ENCODE data around the gene NUF2.
A peak's percentile ranks its signal among the peaks of the same experiment; 100 is the strongest.
"Not testable (repeated sequence)": the region's sequence is repeated elsewhere in the genome, so short reads cannot be mapped to it uniquely, and the experiment has no call there.

NUF2 gene

DNA sequence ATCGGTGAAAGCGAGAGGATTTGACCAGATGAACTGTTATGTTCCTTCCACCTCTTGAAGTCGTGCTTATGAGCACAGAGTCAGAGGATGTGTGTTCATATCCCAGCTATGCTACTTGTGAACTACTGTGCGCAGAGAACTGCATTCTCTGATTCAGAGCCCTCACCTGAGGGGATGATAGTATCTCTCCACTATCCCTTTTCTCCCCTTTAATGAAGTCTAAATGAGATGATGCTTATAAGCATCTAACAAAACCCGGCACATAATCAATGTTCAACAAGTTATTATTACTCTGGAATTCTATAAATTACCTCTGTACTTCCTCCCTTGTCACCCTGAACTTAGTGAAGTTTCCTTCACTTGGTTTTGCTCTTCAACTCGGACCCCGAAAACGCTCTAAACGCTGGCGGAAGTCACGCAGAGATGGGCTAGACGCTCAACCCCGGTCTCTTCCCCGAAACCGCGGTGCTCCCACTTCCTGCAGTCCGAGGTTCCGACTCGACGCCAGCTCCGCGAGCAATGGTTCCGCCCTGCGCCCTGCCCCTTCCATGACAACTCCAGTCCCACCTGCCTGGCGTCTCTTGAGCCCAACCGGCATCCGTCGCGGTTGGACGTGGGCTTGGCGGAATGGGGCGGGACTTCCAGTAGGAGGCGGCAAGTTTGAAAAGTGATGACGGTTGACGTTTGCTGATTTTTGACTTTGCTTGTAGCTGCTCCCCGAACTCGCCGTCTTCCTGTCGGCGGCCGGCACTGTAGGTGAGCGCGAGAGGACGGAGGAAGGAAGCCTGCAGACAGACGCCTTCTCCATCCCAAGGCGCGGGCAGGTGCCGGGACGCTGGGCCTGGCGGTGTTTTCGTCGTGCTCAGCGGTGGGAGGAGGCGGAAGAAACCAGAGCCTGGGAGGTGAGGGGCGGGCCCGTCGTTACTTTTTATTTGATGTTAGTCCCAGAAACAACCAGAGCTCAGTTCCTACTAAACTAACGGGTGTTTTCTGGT lies at the start of gene NUF2:
TSS of gene NUF2 (plus strand) at position 644 of the 995 bp plus-strand sequence. CDS start 4,098 bp downstream, outside the sequence.
- peak; percentile 98 for DNase-seq (ENCODE audit: low read depth)

GRCh38 chr1:163273766-163274441 lies 47.9 kb upstream of the NUF2 start:
- no peak for DNase-seq (ENCODE audit: low read depth)

DNA sequence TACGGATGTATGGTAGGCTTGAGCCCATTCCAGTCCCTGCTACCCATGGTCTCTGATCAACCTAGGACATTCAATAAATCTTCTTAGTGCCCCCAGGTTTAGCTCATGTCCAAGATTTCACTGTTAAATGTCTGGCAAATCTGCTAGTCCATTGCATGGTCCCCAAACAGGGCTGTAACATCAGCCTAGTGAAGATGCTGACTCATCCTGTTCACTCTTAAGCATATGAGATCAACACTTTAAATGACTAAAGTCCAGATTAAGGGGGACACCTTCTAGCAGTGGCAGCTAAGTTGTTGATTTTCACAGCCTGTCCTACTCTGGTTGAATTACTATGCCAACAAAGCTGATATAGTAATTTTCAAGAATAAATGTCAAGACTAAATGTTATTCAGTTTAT lies 46.5 kb upstream of the NUF2 start:
- peak; percentile 36 for DNase-seq (ENCODE audit: low read depth)

DNA sequence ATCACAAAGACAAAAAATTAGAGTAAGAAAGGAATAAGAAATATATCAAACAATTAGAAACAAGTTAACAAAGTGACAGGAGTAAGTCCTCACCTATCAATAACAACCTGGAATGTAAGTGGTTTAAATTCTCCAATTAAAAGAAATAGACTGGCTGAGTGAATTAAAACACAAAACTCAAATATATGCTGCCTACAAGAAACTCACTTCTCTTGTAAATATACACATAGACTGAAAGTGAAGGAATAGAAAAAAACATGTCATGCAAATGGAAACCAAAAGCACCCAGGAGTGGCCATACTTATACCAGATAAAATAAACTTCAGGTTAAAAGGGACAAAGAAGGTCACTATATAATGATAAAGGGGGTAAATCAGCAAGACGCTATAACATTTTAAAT lies 43.2 kb upstream of the NUF2 start:
- DNase-seq (ENCODE audit: low read depth), result no peak

DNA sequence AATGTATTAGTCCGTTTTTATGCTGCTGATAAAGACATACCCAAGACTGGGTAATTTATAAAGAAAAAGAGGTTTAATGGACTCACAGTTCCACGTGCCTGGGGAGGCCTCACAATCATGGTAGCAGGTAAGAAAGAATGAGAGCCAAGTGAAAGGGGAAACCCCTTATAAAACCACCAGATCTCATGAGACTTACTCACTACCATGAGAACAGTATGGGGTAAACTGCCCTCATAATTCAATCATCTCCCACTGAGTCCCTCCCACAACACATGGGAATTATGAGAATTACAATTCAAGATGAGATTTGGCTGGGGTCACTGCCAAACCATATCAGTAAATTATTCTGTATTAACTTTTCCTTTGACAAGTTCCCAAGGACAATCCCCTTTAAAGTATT lies 36.9 kb upstream of the NUF2 start:
- DNase-seq (ENCODE audit: low read depth), result not testable (repeated sequence)

- DNase-seq (ENCODE audit: low read depth), result no peak
These were observed 31.6 kb upstream of the NUF2 start for GRCh38 chr1:163290025-163290640.

- no peak for DNase-seq (ENCODE audit: low read depth)
These were observed 30.3 kb upstream of the NUF2 start for GRCh38 chr1:163291461-163291860.

GRCh38 chr1:163292153-163292552 lies 29.6 kb upstream of the NUF2 start:
- DNase-seq (ENCODE audit: low read depth), result not testable (repeated sequence)

GRCh38 chr1:163293497-163293896 lies 28.3 kb upstream of the NUF2 start:
- not testable (repeated sequence) for DNase-seq (ENCODE audit: low read depth)

GRCh38 chr1:163295949-163296348 lies 25.8 kb upstream of the NUF2 start:
- DNase-seq (ENCODE audit: low read depth), result peak; percentile 7

DNA sequence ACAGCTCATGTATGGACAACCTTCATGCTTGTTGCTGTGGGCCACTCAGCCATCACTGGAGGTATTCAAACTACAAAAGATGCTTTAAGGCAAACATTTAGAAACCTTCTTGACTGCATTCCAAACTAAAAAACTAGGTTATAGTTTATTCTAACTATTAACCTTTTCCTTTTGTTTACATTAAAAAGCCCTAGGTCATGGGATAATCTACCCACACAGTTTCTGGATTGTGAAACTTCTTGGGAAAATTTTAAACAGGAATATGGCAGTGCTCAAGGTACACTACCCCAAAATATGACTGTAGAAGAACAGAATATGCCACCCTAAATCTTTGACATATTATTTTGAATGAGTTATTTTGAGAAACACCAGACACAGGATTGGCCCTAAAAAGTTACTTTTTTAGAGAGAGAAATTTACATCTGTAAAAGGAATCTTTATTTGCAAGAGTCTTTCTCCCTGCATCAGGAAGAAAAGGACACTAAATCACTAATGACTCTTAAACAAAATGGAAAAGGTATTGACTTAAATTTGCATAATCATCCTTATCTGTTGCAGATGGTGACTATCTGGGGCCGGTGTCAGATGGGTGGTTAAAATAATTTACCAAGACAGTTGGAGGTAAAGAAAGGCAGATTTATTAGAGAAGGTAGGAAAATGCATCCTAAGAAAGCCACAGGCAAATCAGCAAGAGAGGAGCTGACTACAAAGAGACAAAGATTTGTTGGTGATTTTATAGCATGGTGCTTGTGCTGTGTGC lies 25.1 kb upstream of the NUF2 start:
- no peak for DNase-seq (ENCODE audit: low read depth)

DNA sequence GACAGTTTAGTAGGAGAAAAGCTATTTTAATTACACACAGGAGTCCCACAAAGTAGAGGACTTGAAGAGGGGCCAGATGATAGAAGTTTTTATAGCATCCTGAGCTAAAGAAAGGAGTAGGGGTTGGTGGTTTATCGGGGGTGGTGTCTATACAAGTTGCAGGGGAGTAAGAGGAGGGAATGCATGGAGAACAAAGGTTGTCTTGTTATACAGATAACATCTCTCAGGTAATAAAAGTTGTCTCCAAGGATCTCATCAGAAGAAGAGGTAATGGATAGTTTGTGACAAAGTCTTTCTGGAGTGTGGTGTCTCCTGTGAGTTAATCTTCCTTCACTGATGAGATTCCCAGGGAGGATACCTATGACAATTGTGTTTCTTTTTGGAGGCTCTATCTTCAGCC lies 23.4 kb upstream of the NUF2 start:
- no peak for DNase-seq (ENCODE audit: low read depth)

GRCh38 chr1:163300568-163300967 lies 21.2 kb upstream of the NUF2 start:
- DNase-seq (ENCODE audit: low read depth), result no peak

DNA sequence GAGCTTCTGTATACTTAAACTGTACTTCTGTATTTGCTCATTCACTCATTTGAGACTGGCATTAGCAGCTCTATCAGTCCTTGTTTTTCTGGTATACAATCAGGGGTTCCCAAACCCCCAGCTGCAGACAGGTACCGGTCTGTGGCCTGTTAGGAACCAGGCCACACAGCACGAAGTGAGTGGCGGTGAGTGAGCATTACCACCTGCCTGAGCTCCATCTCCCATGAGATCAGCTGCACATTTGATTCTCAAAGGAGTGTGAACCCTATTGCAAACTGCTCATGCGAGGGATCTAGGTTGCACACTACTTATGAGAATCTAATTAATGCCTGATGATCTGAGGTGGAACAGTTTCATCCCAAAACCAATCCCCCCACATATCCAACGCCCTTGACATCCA lies 18.2 kb upstream of the NUF2 start:
- no peak for DNase-seq (ENCODE audit: low read depth)

DNA sequence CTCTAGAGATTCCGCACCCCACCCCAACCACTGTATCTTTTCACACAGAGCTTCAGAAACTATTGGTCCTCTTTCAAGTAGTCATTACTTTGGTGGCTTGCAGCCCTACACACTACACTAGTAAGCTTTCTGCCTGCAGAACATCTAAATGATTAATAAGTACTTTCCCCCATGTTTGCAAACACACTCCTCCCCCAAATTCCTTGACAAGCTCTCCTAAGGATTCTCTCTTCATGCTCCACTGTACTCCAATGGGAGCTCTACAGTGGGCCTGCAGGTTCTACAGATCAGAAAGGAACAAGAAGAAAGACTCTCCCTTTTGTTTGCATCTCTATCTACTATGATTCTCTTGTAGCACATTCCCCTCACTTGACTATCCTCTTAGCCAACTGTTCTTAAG lies 16.3 kb upstream of the NUF2 start:
- DNase-seq (ENCODE audit: low read depth), result no peak

DNA sequence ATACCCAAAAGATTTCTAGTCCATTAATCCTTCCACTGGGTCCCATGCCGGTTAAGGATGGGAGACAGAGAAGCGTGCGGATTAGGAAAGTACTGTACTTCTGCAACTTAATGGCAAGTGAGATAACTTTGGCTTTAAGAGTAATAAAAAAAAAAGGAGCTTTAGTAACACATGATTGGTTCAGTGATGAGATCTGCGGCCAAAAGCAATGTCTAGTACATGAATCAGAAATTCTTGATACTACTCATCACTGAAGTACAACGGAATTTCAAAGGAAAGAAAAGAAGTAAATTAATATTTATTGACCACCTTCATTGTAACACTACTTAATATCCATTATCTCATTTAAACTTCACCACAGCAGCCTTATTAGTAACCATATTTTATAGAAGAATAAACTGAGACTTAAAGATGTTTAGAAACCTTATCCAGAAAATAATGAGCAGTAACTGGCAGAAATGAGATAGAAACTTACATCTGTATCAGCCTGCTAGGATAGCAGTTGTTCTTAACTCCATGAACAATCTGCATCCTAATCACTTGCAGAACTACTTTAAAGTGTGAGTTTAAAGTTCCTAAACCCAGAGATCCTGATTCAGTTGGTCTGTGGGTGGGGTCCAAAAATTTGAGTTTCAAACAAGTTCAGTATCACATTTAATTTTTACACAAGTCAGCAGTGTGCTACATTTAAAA lies 14.1 kb upstream of the NUF2 start:
- peak; percentile 89 for DNase-seq (ENCODE audit: low read depth)

GRCh38 chr1:163308811-163309210 lies 12.9 kb upstream of the NUF2 start:
- peak; percentile 16 for DNase-seq (ENCODE audit: low read depth)

GRCh38 chr1:163315773-163316374 lies 5.9 kb upstream of the NUF2 start:
- DNase-seq (ENCODE audit: low read depth), result peak; percentile 64

DNA sequence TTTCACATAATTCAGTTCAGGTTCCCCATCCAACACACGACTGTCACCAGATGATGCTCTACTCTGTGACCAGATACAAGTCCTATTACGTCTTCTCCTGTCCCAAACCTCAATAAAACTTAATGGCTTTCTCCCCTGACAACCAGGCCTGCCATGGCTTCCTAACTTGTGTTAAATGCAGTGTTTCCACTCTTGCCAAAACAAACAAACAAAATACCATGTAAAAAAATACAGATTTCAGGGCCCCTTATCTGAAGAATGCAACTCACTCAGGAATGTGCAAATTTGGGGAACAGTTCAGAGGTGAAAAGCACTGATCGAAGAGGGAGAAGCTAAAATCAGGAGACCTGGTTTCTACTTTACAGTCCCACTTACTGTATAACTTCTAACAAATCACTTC lies 863 bp upstream of the NUF2 start:
- DNase-seq (ENCODE audit: low read depth), result peak; percentile 24

DNA sequence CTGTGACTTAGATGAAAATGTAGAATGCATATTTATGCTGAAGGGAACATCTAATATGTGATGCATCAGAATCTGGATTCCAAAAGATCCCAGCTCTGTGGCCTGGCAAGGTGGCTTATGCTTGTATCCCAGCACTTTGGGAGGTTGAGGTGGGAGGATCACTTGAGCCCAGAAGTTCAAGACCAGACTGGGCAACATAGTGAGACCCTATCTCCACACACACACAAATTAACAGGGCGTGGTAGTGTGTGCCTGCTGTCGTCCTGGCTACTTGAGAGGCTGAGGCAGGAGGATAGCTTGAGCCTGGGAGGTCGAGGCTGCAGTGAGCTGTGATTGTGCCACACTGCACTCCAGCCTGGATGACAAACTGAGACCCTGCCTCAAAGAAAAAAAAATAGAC lies 1.6 kb downstream of the NUF2 start:
- not testable (repeated sequence) for DNase-seq (ENCODE audit: low read depth)

DNA sequence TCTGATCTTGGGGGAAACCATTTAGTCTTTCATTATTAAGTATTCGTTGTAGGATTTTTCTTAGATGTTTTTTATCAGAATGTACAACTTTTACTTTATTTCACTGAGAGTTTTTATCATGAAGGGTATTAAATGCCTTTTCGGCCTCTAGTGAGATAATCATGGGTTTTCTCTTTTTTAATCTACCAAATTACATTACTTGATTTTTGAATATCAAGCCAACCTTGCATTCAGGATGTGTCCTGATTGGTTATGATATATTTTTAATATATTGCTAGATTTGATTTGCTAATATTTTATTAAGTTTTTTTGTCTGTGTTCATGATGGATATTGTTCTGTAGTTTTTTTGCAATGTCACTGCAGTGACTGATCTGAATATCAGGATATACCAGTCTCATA lies 9.4 kb downstream of the NUF2 start:
- DNase-seq (ENCODE audit: low read depth), result no peak

Data from EH (cell line).